ENCODE results near the gene SEMA3C.

The SEMA3C gene

DNA sequence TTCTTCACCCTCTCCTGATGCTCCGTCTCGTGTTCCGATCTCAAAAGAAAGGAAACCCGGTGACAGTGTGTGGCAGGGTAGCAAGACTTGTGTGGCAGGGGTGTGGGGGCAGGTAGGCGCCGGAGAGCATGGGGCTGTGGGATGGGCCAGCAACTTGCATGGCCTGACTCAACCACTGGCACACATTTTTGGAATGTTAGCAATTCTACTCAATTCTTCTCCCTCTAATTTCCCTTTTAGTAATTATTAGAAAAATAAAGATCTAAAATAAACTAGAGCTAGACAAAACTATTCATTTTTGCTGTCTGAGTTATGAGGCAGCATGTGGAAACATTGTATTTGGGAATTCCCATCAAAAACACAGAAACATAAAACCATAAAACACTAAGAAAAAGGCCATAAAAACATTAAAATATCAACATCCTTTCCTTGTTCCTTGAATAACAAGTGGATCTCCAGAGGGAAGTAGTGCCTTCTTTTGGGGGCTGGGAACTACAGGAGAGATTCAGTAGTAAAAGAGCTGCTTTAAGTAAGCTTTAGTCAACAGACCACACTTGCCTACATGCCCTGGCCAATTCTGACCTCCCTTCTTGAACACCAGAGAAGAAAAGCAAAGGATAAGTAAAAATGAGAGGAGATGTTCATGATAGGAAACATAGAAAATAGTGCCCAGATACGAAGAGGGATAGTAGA is 21.8 kb downstream of the SEMA3C start:
- no peaks in the 10 kb centered on the region for H3K79me2 ChIP-seq (ENCODE audit: insufficient read depth, low read length)
- H3K4me1 ChIP-seq (ENCODE audit: insufficient read depth, low read length): no peaks in the 10 kb centered on the region
- DNase-seq (no peak), ATAC-seq (ENCODE audit: insufficient read depth, low read depth) (no peak)
- H3K4me3 ChIP-seq (ENCODE audit: low read depth in 1 of 2, low read length in 2 of 2): no peak overlapping the region
- no peaks in the 10 kb centered on the region for H3K9me3 ChIP-seq (ENCODE audit: insufficient read depth, low read length, severe bottlenecking)
- no peak overlapping the region for H3K27ac ChIP-seq (ENCODE audit: low read length)
- H3K9ac ChIP-seq (ENCODE audit: low read depth, low read length): no peak overlapping the region
- no peaks in the 10 kb centered on the region for H4K20me1 ChIP-seq (ENCODE audit: insufficient read depth, low read length)
- H3K4me2 ChIP-seq (ENCODE audit: insufficient read depth, low read length): no peak overlapping the region
- H3K27me3 ChIP-seq (ENCODE audit: insufficient read depth, low read length, poor library complexity): no peaks in the 10 kb centered on the region
- no peak overlapping the region for H2AFZ ChIP-seq (ENCODE audit: low read depth, low read length)
- no peak for TF ChIP-seq EZH2 (IDR thresholded peaks at IDR 0.05; ENCODE audit: borderline replicate concordance, low read depth, low read length, severe bottlenecking)
- TF ChIP-seq, protein P1, sequence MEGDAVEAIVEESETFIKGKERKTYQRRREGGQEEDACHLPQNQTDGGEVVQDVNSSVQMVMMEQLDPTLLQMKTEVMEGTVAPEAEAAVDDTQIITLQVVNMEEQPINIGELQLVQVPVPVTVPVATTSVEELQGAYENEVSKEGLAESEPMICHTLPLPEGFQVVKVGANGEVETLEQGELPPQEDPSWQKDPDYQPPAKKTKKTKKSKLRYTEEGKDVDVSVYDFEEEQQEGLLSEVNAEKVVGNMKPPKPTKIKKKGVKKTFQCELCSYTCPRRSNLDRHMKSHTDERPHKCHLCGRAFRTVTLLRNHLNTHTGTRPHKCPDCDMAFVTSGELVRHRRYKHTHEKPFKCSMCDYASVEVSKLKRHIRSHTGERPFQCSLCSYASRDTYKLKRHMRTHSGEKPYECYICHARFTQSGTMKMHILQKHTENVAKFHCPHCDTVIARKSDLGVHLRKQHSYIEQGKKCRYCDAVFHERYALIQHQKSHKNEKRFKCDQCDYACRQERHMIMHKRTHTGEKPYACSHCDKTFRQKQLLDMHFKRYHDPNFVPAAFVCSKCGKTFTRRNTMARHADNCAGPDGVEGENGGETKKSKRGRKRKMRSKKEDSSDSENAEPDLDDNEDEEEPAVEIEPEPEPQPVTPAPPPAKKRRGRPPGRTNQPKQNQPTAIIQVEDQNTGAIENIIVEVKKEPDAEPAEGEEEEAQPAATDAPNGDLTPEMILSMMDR (IDR thresholded peaks at IDR 0.05; ENCODE audit: borderline replicate concordance, extremely low read depth, low read length, poor library complexity, severe bottlenecking): no peak
- no peaks in the 10 kb centered on the region for H3K36me3 ChIP-seq (ENCODE audit: insufficient read depth, low read length)

DNA sequence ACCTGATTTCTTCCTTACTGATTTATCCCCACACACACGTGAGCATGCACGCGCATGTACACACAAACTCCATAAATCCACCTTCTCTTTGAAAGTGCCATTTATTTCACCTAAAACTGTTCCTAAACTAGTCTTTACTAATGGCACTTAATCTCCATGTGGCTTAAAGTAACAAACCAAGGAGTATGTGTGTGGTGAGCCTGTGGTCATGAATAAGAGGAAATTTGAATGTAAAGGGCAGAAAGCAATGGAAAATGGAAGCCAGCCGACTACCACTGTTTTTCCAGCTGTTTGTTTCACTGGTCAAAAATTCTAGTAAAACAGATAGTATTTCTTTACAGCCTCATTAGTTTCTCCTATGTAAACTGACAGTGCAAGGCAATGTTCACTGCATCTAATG is 23.8 kb downstream of the SEMA3C start:
- Histone ChIP-seq H3K4me3 (ENCODE audit: low read depth in 1 of 2, low read length in 2 of 2) (no peak overlapping the region), H4K20me1 (ENCODE audit: insufficient read depth, low read length) (no peaks in the 10 kb centered on the region), H3K27ac (ENCODE audit: low read length) (no peak overlapping the region), H3K79me2 (ENCODE audit: insufficient read depth, low read length) (no peaks in the 10 kb centered on the region), H3K9ac (ENCODE audit: low read depth, low read length) (no peak overlapping the region), H3K36me3 (ENCODE audit: insufficient read depth, low read length) (no peaks in the 10 kb centered on the region), H3K4me1 (ENCODE audit: insufficient read depth, low read length) (no peaks in the 10 kb centered on the region), H3K9me3 (ENCODE audit: insufficient read depth, low read length, severe bottlenecking) (no peaks in the 10 kb centered on the region), H2AFZ (ENCODE audit: low read depth, low read length) (no peak overlapping the region), H3K27me3 (ENCODE audit: insufficient read depth, low read length, poor library complexity) (no peaks in the 10 kb centered on the region), H3K4me2 (ENCODE audit: insufficient read depth, low read length) (no peak overlapping the region)
- no peak for TF ChIP-seq EZH2 (IDR thresholded peaks at IDR 0.05; ENCODE audit: borderline replicate concordance, low read depth, low read length, severe bottlenecking)
- TF ChIP-seq, protein P1 (IDR thresholded peaks at IDR 0.05; ENCODE audit: borderline replicate concordance, extremely low read depth, low read length, poor library complexity, severe bottlenecking): no peak
- ATAC-seq (ENCODE audit: insufficient read depth, low read depth) (no peak), DNase-seq (no peak)

DNA sequence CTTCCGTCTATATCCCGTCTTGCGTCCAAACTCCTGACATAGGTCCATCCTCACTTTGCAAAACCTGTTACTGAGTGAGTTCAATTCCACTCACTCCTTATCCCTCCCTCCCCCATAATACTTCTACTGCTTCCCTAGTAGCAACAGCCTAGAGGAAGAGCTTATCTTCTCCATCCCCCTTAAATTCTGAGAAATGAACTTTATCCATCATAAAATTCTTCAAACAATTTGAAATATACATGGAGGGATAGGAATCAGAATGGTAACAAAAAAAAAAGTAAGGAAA is 27.6 kb downstream of the SEMA3C start:
- no peaks in the 10 kb centered on the region for H3K36me3 ChIP-seq (ENCODE audit: insufficient read depth, low read length)
- TF ChIP-seq EZH2 (IDR thresholded peaks at IDR 0.05; ENCODE audit: borderline replicate concordance, low read depth, low read length, severe bottlenecking): no peak
- TF ChIP-seq, protein P1 (IDR thresholded peaks at IDR 0.05; ENCODE audit: borderline replicate concordance, extremely low read depth, low read length, poor library complexity, severe bottlenecking): no peak
- no peaks in the 10 kb centered on the region for H3K4me1 ChIP-seq (ENCODE audit: insufficient read depth, low read length)
- H4K20me1 ChIP-seq (ENCODE audit: insufficient read depth, low read length): no peaks in the 10 kb centered on the region
- H3K27me3 ChIP-seq (ENCODE audit: insufficient read depth, low read length, poor library complexity): no peaks in the 10 kb centered on the region
- H3K27ac ChIP-seq (ENCODE audit: low read length): no peak overlapping the region
- no peak overlapping the region for H3K4me3 ChIP-seq (ENCODE audit: low read depth in 1 of 2, low read length in 2 of 2)
- H2AFZ ChIP-seq (ENCODE audit: low read depth, low read length): no peak overlapping the region
- ATAC-seq (ENCODE audit: insufficient read depth, low read depth) (no peak), DNase-seq (no peak)
- H3K4me2 ChIP-seq (ENCODE audit: insufficient read depth, low read length): no peak overlapping the region
- H3K9me3 ChIP-seq (ENCODE audit: insufficient read depth, low read length, severe bottlenecking): no peaks in the 10 kb centered on the region
- H3K79me2 ChIP-seq (ENCODE audit: insufficient read depth, low read length): no peaks in the 10 kb centered on the region
- H3K9ac ChIP-seq (ENCODE audit: low read depth, low read length): no peak overlapping the region
